ENCODE measurements around the gene TMEM243.
"Not testable (repeated sequence)": the region's sequence is repeated elsewhere in the genome, so short reads cannot be mapped to it uniquely, and the experiment has no call there.

DNA sequence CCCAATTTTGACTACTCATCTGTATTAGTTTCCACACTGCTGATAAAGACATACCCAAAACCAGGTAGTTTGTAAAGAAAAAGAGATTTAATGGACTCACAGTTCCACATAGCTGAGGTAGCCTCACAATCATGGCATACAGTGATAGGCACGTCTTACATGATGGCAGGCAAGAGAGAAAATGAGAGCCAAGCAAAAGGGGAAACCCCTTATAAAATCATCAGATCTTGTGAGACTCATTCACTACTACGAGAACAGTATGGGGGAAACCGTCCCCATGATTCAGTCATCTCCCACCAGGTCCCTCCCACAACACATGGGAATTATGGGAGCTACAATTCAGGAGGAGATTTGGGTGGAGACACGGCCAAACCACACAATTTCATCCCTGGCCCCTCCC lies 15.6 kb downstream of the TMEM243 start:
- TF ChIP-seq, protein P1, sequence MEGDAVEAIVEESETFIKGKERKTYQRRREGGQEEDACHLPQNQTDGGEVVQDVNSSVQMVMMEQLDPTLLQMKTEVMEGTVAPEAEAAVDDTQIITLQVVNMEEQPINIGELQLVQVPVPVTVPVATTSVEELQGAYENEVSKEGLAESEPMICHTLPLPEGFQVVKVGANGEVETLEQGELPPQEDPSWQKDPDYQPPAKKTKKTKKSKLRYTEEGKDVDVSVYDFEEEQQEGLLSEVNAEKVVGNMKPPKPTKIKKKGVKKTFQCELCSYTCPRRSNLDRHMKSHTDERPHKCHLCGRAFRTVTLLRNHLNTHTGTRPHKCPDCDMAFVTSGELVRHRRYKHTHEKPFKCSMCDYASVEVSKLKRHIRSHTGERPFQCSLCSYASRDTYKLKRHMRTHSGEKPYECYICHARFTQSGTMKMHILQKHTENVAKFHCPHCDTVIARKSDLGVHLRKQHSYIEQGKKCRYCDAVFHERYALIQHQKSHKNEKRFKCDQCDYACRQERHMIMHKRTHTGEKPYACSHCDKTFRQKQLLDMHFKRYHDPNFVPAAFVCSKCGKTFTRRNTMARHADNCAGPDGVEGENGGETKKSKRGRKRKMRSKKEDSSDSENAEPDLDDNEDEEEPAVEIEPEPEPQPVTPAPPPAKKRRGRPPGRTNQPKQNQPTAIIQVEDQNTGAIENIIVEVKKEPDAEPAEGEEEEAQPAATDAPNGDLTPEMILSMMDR (IDR thresholded peaks at IDR 0.05; ENCODE audit: extremely low read depth in 1 of 2, insufficient read depth in 1 of 2, low read depth in 1 of 2, low read length in 2 of 2), result not testable (repeated sequence)
- not testable (repeated sequence) for TF ChIP-seq POLR2A (IDR thresholded peaks at IDR 0.05; ENCODE audit: low read depth, low read length); EZH2 (IDR thresholded peaks at IDR 0.05; ENCODE audit: borderline replicate concordance, low read depth, low read length, severe bottlenecking); GATA2 (IDR thresholded peaks at IDR 0.05; ENCODE audit: insufficient read depth, insufficient read length, low read depth, low read length); POLR2AphosphoS5 (IDR thresholded peaks at IDR 0.05; ENCODE audit: insufficient read depth, low read depth, low read length)
- TF ChIP-seq, protein P2, sequence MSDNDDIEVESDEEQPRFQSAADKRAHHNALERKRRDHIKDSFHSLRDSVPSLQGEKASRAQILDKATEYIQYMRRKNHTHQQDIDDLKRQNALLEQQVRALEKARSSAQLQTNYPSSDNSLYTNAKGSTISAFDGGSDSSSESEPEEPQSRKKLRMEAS (IDR thresholded peaks at IDR 0.05; ENCODE audit: insufficient read depth, insufficient read length), result not testable (repeated sequence)

Measured in endothelial cell of umbilical vein (primary cell).